ENCODE results near the gene IGF2BP3.
"Not testable (repeated sequence)": the region's sequence is repeated elsewhere in the genome, so short reads cannot be mapped to it uniquely, and the experiment has no call there.

Gene IGF2BP3

DNA sequence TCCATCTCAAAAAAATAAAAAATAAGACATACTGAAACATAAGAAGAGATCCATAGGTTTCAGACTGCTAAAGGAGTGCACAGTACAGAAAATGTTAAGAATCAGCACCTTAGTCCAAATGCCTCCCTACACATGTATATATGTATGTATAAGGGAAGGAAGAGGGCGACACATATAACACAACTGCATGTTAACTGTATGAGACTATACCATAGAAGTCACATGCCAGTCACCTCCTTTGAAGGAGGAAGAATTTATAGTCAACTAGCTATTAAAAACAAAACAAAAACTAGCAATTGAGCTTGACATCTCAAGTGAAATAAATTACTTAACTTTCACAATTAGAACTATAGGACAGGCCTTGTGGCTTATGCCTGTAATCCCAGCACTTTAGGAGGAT is 50.4 kb downstream of the IGF2BP3 start:
- peaks cover 16% of the 10 kb centered on the region for H3K4me1 Mint-ChIP-seq (ENCODE audit: low read depth)
- no peaks in the 10 kb centered on the region for H3K9me3 Mint-ChIP-seq
- no peak overlapping the region for H3K4me3 Mint-ChIP-seq
- H3K27me3 Mint-ChIP-seq: peaks cover 15% of the 10 kb centered on the region
- no peak for DNase-seq
- H3K27ac Mint-ChIP-seq: no peak overlapping the region
- no peaks in the 10 kb centered on the region for H3K36me3 Mint-ChIP-seq (ENCODE audit: low read depth)

DNA sequence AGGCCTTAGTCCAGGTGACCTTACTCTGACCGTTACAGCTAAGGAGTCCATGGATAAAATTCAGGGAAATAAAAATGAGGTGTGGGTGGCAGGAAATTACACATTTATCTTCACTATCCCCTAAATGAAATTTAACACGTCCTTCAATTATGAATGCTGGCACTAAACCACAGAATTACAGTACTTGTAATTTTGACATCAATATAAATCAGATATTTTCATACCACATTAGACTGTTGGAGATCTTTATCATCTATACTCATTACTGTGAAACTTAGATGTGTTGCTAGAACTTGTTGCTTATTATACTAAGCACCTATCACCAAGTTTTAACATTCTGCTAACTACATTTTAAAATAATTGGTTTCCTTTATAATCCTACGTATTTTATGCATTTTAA is 51.1 kb downstream of the IGF2BP3 start:
- H3K27me3 Mint-ChIP-seq: peaks cover 17% of the 10 kb centered on the region
- H3K36me3 Mint-ChIP-seq (ENCODE audit: low read depth): no peaks in the 10 kb centered on the region
- H3K27ac Mint-ChIP-seq: no peak overlapping the region
- H3K9me3 Mint-ChIP-seq: no peaks in the 10 kb centered on the region
- peaks cover 16% of the 10 kb centered on the region for H3K4me1 Mint-ChIP-seq (ENCODE audit: low read depth)
- no peak overlapping the region for H3K4me3 Mint-ChIP-seq
- DNase-seq: no peak

DNA sequence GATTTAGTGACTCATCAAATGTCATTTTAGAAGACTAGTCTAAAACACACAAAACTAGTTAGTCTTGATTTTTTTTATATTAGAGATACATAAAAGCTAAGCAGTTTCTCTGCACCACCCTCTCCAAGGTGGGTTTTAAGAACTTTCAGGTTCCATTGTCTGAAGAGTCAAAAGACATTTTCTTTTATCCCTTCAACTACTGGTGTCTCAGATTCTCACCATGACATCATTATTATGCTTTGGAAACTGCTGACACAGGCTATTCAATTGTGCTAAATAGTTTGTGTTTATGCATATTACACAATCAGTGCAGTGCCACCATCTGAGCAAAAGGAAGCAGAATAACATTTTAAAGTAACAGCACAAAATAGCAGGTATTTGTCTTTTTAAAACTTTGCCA is 52.2 kb downstream of the IGF2BP3 start:
- H3K4me3 Mint-ChIP-seq: no peak overlapping the region
- no peaks in the 10 kb centered on the region for H3K36me3 Mint-ChIP-seq (ENCODE audit: low read depth)
- no peak for DNase-seq
- H3K27ac Mint-ChIP-seq: no peak overlapping the region
- peaks cover 15% of the 10 kb centered on the region for H3K27me3 Mint-ChIP-seq
- peaks cover 16% of the 10 kb centered on the region for H3K4me1 Mint-ChIP-seq (ENCODE audit: low read depth)
- H3K9me3 Mint-ChIP-seq: no peaks in the 10 kb centered on the region

DNA sequence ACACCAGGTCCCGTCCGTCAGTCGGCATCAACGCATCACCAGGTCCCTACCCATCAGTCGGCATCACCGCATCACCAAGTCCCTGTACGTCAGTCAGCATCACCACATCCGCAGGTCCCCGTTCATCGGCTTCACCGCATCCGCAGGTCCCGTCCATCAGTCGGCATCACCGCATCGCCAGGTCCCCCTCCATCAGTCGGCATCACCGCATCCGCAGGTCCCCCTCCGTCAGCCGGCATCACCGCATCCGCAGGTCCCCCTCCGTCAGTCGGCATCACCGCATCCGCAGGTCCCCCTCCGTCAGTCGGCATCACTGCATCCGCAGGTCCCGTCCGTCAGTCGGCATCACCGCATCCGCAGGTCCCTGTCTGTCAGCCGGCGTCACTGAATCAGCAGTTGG is 55.1 kb downstream of the IGF2BP3 start:
- Mint-ChIP-seq H3K9me3 (no peaks in the 10 kb centered on the region), H3K27me3 (peaks cover 17% of the 10 kb centered on the region), H3K4me3 (no peak overlapping the region), H3K4me1 (ENCODE audit: low read depth) (peaks cover 13% of the 10 kb centered on the region), H3K27ac (no peak overlapping the region), H3K36me3 (ENCODE audit: low read depth) (no peaks in the 10 kb centered on the region)
- DNase-seq: no peak

DNA sequence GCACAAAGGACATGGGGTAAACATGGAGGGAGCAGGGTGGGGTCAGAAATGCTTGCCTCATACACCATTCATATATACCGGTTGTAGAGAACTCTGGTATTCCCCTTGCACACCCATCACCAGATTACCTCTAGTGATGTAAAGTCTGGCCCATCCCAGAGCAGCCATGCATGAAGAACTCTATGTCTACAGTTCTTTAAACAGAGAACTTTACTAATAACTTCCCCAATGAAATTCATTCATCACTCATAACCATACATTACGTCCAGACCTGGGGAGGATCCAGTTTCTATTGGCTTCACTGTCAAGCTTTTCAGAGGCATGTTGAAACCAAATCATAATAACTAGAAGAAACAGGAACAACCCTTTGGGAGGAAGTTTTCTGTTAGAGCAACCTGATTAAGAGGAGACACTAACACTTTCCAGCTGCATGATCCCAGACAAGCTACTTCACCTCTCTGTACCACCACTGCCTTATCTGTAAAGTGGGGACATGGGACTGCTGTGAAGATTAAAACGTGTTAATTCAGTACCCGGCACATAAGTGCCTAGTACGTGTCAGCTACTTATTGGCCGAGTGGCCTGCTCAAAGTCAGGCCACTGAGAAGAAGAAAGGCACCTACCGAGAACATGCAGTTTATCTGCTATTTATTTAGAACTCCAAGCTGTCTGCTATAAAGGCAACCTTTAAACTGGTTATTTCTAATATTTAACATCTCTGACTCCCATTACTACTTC is 59.7 kb downstream of the IGF2BP3 start:
- Mint-ChIP-seq H3K36me3 (ENCODE audit: low read depth) (no peaks in the 10 kb centered on the region), H3K9me3 (peaks cover 4% of the 10 kb centered on the region), H3K4me1 (ENCODE audit: low read depth) (peaks cover 11% of the 10 kb centered on the region), H3K27ac (no peak overlapping the region), H3K4me3 (no peak overlapping the region), H3K27me3 (peaks cover 15% of the 10 kb centered on the region)
- no peak for DNase-seq

DNA sequence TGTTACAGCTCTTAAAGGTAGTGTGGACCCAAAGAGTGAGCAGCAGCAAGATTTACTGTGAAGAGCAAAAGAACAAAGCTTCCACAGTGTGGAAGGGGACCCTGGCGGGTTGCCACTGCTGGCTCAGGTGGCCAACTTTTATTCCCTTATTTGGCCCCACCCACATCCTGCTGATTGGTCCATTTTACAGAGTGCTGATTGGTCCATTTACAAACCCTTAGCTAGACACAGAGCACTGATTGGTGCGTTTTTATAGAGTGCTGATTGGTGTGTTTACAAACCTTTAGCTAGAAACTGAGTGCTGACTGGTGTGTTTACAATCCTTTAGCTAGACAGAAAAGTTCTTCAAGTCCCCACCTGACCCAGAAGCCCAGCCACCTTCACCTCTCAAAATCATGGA is 63.7 kb downstream of the IGF2BP3 start:
- H3K36me3 Mint-ChIP-seq (ENCODE audit: low read depth); H3K4me3 Mint-ChIP-seq; DNase-seq; H3K27me3 Mint-ChIP-seq; H3K9me3 Mint-ChIP-seq: not testable (repeated sequence)
- Mint-ChIP-seq H3K27ac (peak overlapping the region; percentile 94), H3K4me1 (ENCODE audit: low read depth) (peaks cover 35% of the 10 kb centered on the region)

DNA sequence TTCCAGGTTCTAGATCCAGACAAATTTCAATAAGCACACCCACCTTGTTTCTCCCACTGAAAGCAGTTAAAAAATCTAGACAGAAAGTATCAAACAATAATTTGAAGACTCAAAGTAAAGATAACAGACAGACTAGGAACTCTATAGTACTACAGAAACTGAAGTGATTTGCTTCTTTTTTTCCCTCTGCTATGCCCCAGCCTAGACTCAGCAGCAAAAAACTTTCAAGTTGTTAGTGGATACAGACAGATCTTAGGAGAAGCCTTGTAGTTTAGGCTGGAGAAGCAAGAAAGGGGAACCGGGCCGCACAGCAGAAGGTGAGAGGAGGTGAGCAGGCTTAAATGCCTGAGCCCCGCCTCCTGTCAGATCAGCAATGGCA is 65.1 kb downstream of the IGF2BP3 start:
- H3K4me3 Mint-ChIP-seq: peak overlapping the region; percentile 19
- peaks cover 4% of the 10 kb centered on the region for H3K9me3 Mint-ChIP-seq
- peaks cover 4% of the 10 kb centered on the region for H3K27me3 Mint-ChIP-seq
- peaks cover 37% of the 10 kb centered on the region for H3K4me1 Mint-ChIP-seq (ENCODE audit: low read depth)
- no peaks in the 10 kb centered on the region for H3K36me3 Mint-ChIP-seq (ENCODE audit: low read depth)
- no peak for DNase-seq
- H3K27ac Mint-ChIP-seq: peak overlapping the region; percentile 94

DNA sequence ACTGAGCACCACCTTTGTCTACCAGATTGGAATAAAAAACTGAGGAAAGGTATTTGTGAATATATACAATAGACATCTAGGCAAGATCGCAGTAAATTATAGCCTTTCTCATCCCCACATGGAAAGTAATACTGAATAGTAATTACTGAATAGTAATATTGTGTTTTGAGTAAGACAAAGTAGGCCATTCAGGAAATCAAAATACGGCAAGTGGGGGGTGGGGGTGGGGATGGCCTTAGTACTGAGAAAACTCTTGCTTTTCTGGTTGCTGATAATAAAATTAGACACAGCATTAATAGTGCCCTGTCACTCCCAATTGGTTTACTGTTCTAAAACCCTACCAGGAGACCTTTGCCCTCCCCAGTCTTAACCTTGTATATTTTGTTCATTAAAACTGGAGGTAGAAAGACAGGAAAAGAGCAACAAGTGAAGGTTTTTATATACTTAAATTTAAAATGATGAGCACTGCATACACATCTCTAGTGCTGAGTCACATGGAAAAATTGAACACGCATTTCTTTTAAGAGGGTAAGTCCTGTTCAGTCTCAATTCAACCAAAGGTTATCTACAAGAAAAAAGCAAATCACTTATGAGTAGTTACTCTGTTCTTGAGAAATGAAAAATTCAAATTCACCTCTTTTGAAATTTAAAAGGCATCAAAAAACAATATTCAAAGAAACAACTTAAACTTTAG is 65.6 kb downstream of the IGF2BP3 start:
- Mint-ChIP-seq H3K36me3 (ENCODE audit: low read depth) (no peaks in the 10 kb centered on the region), H3K27ac (peak overlapping the region; percentile 94), H3K9me3 (peaks cover 4% of the 10 kb centered on the region), H3K4me1 (ENCODE audit: low read depth) (peaks cover 38% of the 10 kb centered on the region), H3K4me3 (peak overlapping the region; percentile 34), H3K27me3 (peaks cover 6% of the 10 kb centered on the region)
- DNase-seq: no peak

DNA sequence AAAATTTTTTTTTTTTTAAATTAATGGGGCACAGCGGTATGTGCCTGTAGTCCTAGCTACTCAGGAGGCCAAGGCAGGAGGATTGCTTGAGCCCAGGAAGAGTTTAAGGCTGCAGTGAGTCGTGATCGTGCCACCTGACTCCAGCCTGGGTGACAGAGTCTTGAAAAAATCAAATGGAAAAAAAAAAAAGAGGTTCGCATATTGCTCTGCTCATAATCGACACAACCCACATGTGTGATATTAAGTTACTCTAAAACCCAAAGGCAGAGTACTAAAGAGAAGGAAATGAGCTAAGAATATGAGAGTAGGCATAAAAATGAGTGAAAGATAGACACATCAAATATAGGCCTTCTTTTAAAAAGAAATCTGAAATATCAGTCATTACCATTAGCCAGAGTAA is 66.3 kb downstream of the IGF2BP3 start:
- H3K4me3 Mint-ChIP-seq: peak overlapping the region; percentile 34

DNA sequence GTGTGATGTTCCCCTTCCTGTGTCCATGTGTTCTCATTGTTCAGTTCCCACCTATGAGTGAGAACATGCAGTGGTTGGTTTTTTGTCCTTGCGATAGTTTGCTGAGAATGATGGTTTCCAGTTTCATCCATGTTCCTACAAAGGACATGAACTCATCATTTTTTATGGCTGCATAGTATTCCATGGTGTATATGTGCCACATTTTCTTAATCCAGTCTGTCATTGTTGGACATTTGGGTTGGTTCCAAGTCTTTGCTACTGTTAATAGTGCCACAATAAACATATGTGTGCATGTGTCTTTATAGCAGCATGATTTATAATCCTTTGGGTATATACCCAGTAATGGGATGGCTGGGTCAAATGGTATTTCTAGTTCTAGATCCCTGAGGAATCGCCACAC is 72.2 kb downstream of the IGF2BP3 start:
- DNase-seq: not testable (repeated sequence)
- H3K27me3 Mint-ChIP-seq: peaks cover 13% of the 10 kb centered on the region

More for the DNA sequence above, 66.3 kb downstream of the IGF2BP3 start:
- Mint-ChIP-seq H3K36me3 (ENCODE audit: low read depth) (no peaks in the 10 kb centered on the region), H3K27me3 (peaks cover 8% of the 10 kb centered on the region), H3K27ac (peak overlapping the region; percentile 94), H3K9me3 (peaks cover 4% of the 10 kb centered on the region), H3K4me1 (ENCODE audit: low read depth) (peaks cover 38% of the 10 kb centered on the region)
- DNase-seq: no peak

DNA sequence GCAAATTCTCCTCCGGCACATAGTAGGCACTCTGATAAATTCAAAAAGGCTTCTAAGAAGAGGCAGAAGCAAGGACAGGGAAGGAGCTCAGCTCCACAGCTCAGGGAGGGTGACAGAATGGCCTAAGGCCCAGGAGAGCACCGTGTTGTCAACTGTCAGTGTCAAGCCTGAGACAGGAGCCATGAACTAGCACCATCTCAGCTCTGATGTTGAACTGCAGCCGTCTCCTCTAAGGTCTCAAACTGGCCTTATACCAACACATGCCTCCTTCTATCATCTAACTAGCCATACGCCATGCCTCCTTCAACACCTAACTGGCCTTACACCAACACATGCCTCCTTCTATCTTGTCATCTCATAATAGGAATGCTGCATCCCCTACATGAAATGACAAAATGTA is 73.0 kb downstream of the IGF2BP3 start:
- peaks cover 16% of the 10 kb centered on the region for H3K4me1 Mint-ChIP-seq (ENCODE audit: low read depth)
- peaks cover 13% of the 10 kb centered on the region for H3K27me3 Mint-ChIP-seq
- DNase-seq: no peak
- no peak overlapping the region for H3K4me3 Mint-ChIP-seq
- no peaks in the 10 kb centered on the region for H3K9me3 Mint-ChIP-seq
- no peak overlapping the region for H3K27ac Mint-ChIP-seq
- no peaks in the 10 kb centered on the region for H3K36me3 Mint-ChIP-seq (ENCODE audit: low read depth)

More for the DNA sequence above, 72.2 kb downstream of the IGF2BP3 start:
- H3K4me1 Mint-ChIP-seq (ENCODE audit: low read depth): peaks cover 18% of the 10 kb centered on the region
- not testable (repeated sequence) for H3K36me3 Mint-ChIP-seq (ENCODE audit: low read depth); H3K27ac Mint-ChIP-seq; H3K9me3 Mint-ChIP-seq; H3K4me3 Mint-ChIP-seq

DNA sequence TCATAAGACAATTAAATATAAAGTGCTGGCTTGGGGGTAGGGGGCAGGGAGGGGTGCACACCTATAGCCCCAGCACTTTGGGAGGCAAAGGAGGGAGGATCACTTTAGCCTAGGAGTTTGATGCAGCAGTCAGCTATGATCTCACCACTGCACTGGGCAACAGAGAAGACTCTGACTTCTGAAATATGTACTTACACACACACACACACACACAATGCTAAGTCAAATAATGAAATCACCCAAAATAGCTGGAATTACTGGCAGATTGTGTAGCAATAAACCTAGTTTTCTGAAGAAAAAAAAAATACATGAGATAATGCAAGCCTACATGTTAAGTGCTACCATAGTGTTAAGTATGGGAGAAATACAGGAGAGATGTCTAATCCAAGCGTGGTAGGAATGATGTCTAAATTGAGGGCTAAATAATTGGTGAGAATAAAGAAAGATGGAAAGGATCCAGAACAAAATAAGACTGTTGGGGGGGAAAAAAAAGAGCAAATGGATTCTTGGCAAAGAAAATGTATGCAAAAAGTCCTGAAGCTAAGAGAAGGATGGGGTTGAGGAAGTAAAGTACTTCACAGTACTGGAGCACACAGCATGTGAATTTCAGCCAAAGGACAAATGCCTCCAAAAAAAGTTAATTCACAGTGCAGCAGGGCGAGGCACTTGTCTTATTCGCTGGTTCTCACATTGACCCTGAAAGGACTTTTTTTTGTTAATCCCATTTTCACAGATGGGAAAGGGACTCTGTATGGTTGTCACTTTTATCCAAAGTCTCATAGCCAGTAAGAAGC is 73.9 kb downstream of the IGF2BP3 start:
- H3K27ac Mint-ChIP-seq: no peak overlapping the region
- DNase-seq: no peak

DNA sequence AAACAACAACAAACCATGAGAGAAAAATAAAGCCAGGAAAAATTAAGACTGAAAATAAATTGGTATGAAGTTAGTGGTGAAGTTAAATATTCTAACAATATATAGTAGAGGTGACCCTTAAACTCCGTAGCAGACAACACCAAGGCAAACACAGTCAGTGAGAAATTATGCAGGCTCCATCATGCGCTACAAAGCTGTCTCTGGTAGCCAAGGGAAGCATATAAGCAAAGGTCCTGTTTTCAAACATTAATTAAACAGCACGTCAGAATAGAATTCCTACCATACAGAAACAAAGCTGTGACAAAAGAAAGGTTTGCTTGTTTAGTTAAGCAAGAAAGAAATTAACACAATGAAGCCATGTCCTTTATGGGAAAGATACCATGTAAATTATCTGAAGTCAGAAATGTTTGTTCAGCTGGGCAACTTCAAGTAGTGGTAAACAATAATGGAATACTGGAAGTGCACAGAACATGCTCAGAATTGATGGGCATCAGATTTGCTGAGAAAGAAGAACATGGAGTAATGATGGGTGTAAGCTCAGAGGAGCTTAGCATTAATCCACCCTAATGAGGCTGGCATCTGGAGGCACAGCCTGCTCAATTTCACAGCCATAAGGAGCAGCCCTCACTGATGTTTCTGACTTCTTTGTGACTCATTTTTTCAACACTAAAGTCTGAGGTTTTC is 75.7 kb downstream of the IGF2BP3 start:
- Mint-ChIP-seq H3K27me3 (peaks cover 7% of the 10 kb centered on the region), H3K36me3 (ENCODE audit: low read depth) (no peaks in the 10 kb centered on the region), H3K4me1 (ENCODE audit: low read depth) (peaks cover 31% of the 10 kb centered on the region), H3K4me3 (no peak overlapping the region), H3K9me3 (no peaks in the 10 kb centered on the region), H3K27ac (no peak overlapping the region)
- no peak for DNase-seq

More for the DNA sequence above, 73.9 kb downstream of the IGF2BP3 start:
- no peak overlapping the region for H3K4me3 Mint-ChIP-seq
- H3K27me3 Mint-ChIP-seq: peaks cover 13% of the 10 kb centered on the region
- no peaks in the 10 kb centered on the region for H3K36me3 Mint-ChIP-seq (ENCODE audit: low read depth)
- peaks cover 24% of the 10 kb centered on the region for H3K4me1 Mint-ChIP-seq (ENCODE audit: low read depth)
- no peaks in the 10 kb centered on the region for H3K9me3 Mint-ChIP-seq

DNA sequence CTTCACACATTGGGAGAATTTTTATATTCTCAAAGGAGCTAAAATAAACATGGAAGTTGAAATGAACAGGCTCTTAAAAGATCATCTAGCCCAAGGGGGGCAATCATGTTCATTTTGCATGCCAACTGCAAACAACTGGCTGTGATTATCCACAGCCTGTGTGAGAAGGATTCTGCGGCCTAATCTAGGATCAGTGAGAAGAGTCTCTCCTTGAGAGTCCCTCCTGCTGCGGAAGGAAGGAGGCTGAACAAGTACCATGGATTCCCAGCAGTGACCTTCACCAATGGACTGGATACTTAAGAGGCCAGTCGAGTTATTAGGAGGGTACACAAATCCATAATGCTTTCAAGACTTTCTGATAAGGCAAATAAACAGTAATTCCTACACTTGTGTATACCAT is 76.7 kb downstream of the IGF2BP3 start:
- H3K27me3 Mint-ChIP-seq: peaks cover 5% of the 10 kb centered on the region
- H3K36me3 Mint-ChIP-seq (ENCODE audit: low read depth): no peaks in the 10 kb centered on the region
- H3K9me3 Mint-ChIP-seq: no peaks in the 10 kb centered on the region
- peaks cover 31% of the 10 kb centered on the region for H3K4me1 Mint-ChIP-seq (ENCODE audit: low read depth)
- DNase-seq: no peak
- no peak overlapping the region for H3K4me3 Mint-ChIP-seq
- H3K27ac Mint-ChIP-seq: no peak overlapping the region
